ENCODE data around the gene PPP6C. TPM values are rescaled to one million over a fixed set of nuclear protein-coding genes. Genes with fewer than 3 reads are reported as not detected.

The PPP6C gene
- total and polyA plus RNA-seq, 2 donors (not counting 1 experiment from before 2014, with no cell fraction given) = 12.1 to 38.6 TPM

GRCh38 chr9:125151730-125152129 lies 37.9 kb downstream of the PPP6C start:
- H3K79me2 ChIP-seq (ENCODE audit: control insufficient read depth, insufficient read depth, low read length) = no peaks in the 10 kb centered on the region
- ATAC-seq (ENCODE audit: low read depth) (no peak), DNase-seq (no peak)
- ChIA-PET CTCF (interaction anchor here (0.6 kb wide), 1 partner anchor 382 kb away, joined by 4 read pairs; no protein-coding TSS in a partner anchor), POLR2A (no interaction called here)
- peaks cover 12 to 46% of the 10 kb centered on the region in 2 experiments for H3K36me3 ChIP-seq (replicated peaks in 1 of 2; ENCODE audit: control extremely low read depth in 1 of 2, control insufficient read depth in 1 of 2, extremely low read depth in 1 of 2, insufficient read depth in 2 of 2, low read length in 1 of 2)
- no peak overlapping the region for H3K27ac ChIP-seq (ENCODE audit: low read length in 2 of 2)
- no peak overlapping the region for H3K4me3 ChIP-seq (ENCODE audit: control extremely low read depth in 1 of 5, extremely low read depth in 1 of 5, insufficient read depth in 1 of 5, low read depth in 2 of 5, low read length in 4 of 5)
- TF ChIP-seq CTCF (IDR thresholded peaks at IDR 0.05) = no peak
- TF ChIP-seq EZH2 (IDR thresholded peaks at IDR 0.05; ENCODE audit: borderline replicate concordance, insufficient read depth, low read depth, low read length, poor library complexity, severe bottlenecking) = no peak
- no peaks in the 10 kb centered on the region for H3K9me3 Mint-ChIP-seq (ENCODE audit: insufficient read depth)
- WGBS (ENCODE audit: insufficient coverage) = 100% methylated on average over 2 of the region's 2 CpGs
- no peaks in the 10 kb centered on the region for H3K4me1 Mint-ChIP-seq
- no peaks in the 10 kb centered on the region for H3K9me3 ChIP-seq (ENCODE audit: control extremely low read depth in 1 of 3, control insufficient read depth in 2 of 3, insufficient read depth in 1 of 3, low read length in 2 of 3)
- H2AFZ ChIP-seq (ENCODE audit: insufficient read depth, low read depth, low read length, poor library complexity, severe bottlenecking) = no peak overlapping the region
- H3K27me3 Mint-ChIP-seq = no peaks in the 10 kb centered on the region
- H3K27ac Mint-ChIP-seq = no peak overlapping the region
- intact Hi-C loops (cut with micrococcal nuclease) = no loop called here
- no peaks in the 10 kb centered on the region for H3K4me1 ChIP-seq (ENCODE audit: control insufficient read depth in 2 of 2, insufficient read depth in 2 of 2, low read length in 2 of 2)
- no peak overlapping the region for H3K4me3 Mint-ChIP-seq
- H3K4me2 ChIP-seq (replicated peaks; ENCODE audit: low read depth, low read length, poor library complexity, severe bottlenecking) = no peak overlapping the region
- no peaks in the 10 kb centered on the region for H4K20me1 ChIP-seq (ENCODE audit: control insufficient read depth, insufficient read depth, low read length, poor library complexity, severe bottlenecking)
- no peaks in the 10 kb centered on the region for H3K27me3 ChIP-seq (replicated peaks in 1 of 4; ENCODE audit: control extremely low read depth in 1 of 4, control insufficient read depth in 3 of 4, insufficient read depth in 4 of 4, low read length in 3 of 4)
- H3K9ac ChIP-seq (ENCODE audit: low read length) = no peak overlapping the region

- Histone ChIP-seq H3K36me3 (replicated peaks in 1 of 2; ENCODE audit: control extremely low read depth in 1 of 2, control insufficient read depth in 1 of 2, extremely low read depth in 1 of 2, insufficient read depth in 2 of 2, low read length in 1 of 2) (peaks cover 12 to 46% of the 10 kb centered on the region in 2 experiments), H3K79me2 (ENCODE audit: control insufficient read depth, insufficient read depth, low read length) (no peaks in the 10 kb centered on the region), H3K9me3 (ENCODE audit: control extremely low read depth in 1 of 3, control insufficient read depth in 2 of 3, insufficient read depth in 1 of 3, low read length in 2 of 3) (no peaks in the 10 kb centered on the region), H2AFZ (ENCODE audit: insufficient read depth, low read depth, low read length, poor library complexity, severe bottlenecking) (no peak overlapping the region), H3K4me3 (ENCODE audit: control extremely low read depth in 1 of 5, extremely low read depth in 1 of 5, insufficient read depth in 1 of 5, low read depth in 2 of 5, low read length in 4 of 5) (no peak overlapping the region), H3K27me3 (replicated peaks in 1 of 4; ENCODE audit: control extremely low read depth in 1 of 4, control insufficient read depth in 3 of 4, insufficient read depth in 4 of 4, low read length in 3 of 4) (no peaks in the 10 kb centered on the region), H3K27ac (ENCODE audit: low read length in 2 of 2) (no peak overlapping the region), H3K4me1 (ENCODE audit: control insufficient read depth in 2 of 2, insufficient read depth in 2 of 2, low read length in 2 of 2) (no peaks in the 10 kb centered on the region), H4K20me1 (ENCODE audit: control insufficient read depth, insufficient read depth, low read length, poor library complexity, severe bottlenecking) (no peaks in the 10 kb centered on the region), H3K9ac (ENCODE audit: low read length) (no peak overlapping the region), H3K4me2 (replicated peaks; ENCODE audit: low read depth, low read length, poor library complexity, severe bottlenecking) (no peak overlapping the region)
- Mint-ChIP-seq H3K27me3 (no peaks in the 10 kb centered on the region), H3K27ac (no peak overlapping the region), H3K4me1 (peaks cover 4% of the 10 kb centered on the region), H3K9me3 (ENCODE audit: insufficient read depth) (no peaks in the 10 kb centered on the region), H3K4me3 (no peak overlapping the region)
- TF ChIP-seq CTCF (IDR thresholded peaks at IDR 0.05) = no peak
- TF ChIP-seq EZH2 (IDR thresholded peaks at IDR 0.05; ENCODE audit: borderline replicate concordance, insufficient read depth, low read depth, low read length, poor library complexity, severe bottlenecking) = no peak
- intact Hi-C loops (cut with micrococcal nuclease) = no loop called here
- ATAC-seq (ENCODE audit: low read depth) (no peak), DNase-seq (no peak)
- ChIA-PET CTCF (interaction anchor here (0.6 kb wide), 1 partner anchor 381 kb away, joined by 4 read pairs; no protein-coding TSS in a partner anchor), POLR2A (no interaction called here)
- 97% methylated on average over 11 of the region's 12 CpGs for WGBS (ENCODE audit: insufficient coverage)
Observed at GRCh38 chr9:125150349-125151245, 39.0 kb downstream of the PPP6C start.
